Nephron progenitor cell (in vitro differentiated cells): ENCODE measurements around the gene PGM2.

Experiments
- DNase-seq: peaks from one replicate; pipeline ENCODE4 v3.0.0; 2021
- H3K27ac Mint-ChIP-seq: 2 replicates; pipeline ENCODE4 v1.8.0; 2021; ENCODE audit warnings: mild to moderate bottlenecking, moderate library complexity, mixed read lengths
- H3K27me3 Mint-ChIP-seq: 2 replicates; pipeline ENCODE4 v1.8.0; 2021; ENCODE audit warnings: mild to moderate bottlenecking, low read depth, mixed read lengths; ENCODE audit not compliant: poor library complexity
- H3K36me3 Mint-ChIP-seq: 2 replicates; pipeline ENCODE4 v1.8.0; 2021; ENCODE audit warnings: low read depth, mixed read lengths
- H3K4me1 Mint-ChIP-seq: 2 replicates; pipeline ENCODE4 v1.8.0; 2021; ENCODE audit warnings: mixed read lengths
- H3K4me3 Mint-ChIP-seq: 2 replicates; pipeline ENCODE4 v1.8.0; 2021; ENCODE audit warnings: mild to moderate bottlenecking, moderate library complexity, mixed read lengths
- H3K9me3 Mint-ChIP-seq: 2 replicates; pipeline ENCODE4 v1.8.0; 2021; ENCODE audit warnings: mild to moderate bottlenecking, moderate library complexity, mixed read lengths
- CTCF ChIP-seq: fragments of 200-600 bp; sonication (generic); IDR thresholded peaks from 2 replicates; pipeline ENCODE4 v1.5.0; 2021; ENCODE audit warnings: antibody characterized with exemption

Gene PGM2

GRCh38 chr4:37839426-37839825 is 12.9 kb downstream of the PGM2 start:
- no peaks in the 10 kb centered on the region for H3K4me1 Mint-ChIP-seq
- H3K9me3 Mint-ChIP-seq = no peaks in the 10 kb centered on the region
- H3K27ac Mint-ChIP-seq = no peak overlapping the region
- no peak for TF ChIP-seq CTCF
- H3K27me3 Mint-ChIP-seq = no peaks in the 10 kb centered on the region
- H3K36me3 Mint-ChIP-seq = peaks cover 43% of the 10 kb centered on the region
- no peak overlapping the region for H3K4me3 Mint-ChIP-seq
- no peak for DNase-seq

- Mint-ChIP-seq H3K9me3 (no peaks in the 10 kb centered on the region), H3K4me1 (no peaks in the 10 kb centered on the region), H3K27me3 (no peaks in the 10 kb centered on the region), H3K27ac (no peak overlapping the region), H3K36me3 (peaks cover 55% of the 10 kb centered on the region), H3K4me3 (no peak overlapping the region)
- TF ChIP-seq CTCF = no peak
- no peak for DNase-seq
These were observed 17.7 kb downstream of the PGM2 start for GRCh38 chr4:37844204-37844603.

GRCh38 chr4:37845201-37845600 is 18.7 kb downstream of the PGM2 start:
- Mint-ChIP-seq H3K27me3 (no peaks in the 10 kb centered on the region), H3K4me3 (no peak overlapping the region), H3K9me3 (no peaks in the 10 kb centered on the region), H3K27ac (no peak overlapping the region), H3K36me3 (peaks cover 55% of the 10 kb centered on the region), H3K4me1 (no peaks in the 10 kb centered on the region)
- DNase-seq = no peak
- no peak for TF ChIP-seq CTCF

GRCh38 chr4:37847311-37847884 is 20.9 kb downstream of the PGM2 start:
- no peak for TF ChIP-seq CTCF

GRCh38 chr4:37852376-37852775 is 25.9 kb downstream of the PGM2 start:
- H3K4me1 Mint-ChIP-seq = no peaks in the 10 kb centered on the region
- no peak for TF ChIP-seq CTCF
- peaks cover 50% of the 10 kb centered on the region for H3K36me3 Mint-ChIP-seq
- no peaks in the 10 kb centered on the region for H3K9me3 Mint-ChIP-seq
- H3K27me3 Mint-ChIP-seq = no peaks in the 10 kb centered on the region
- no peak for DNase-seq
- H3K27ac Mint-ChIP-seq = no peak overlapping the region
- H3K4me3 Mint-ChIP-seq = no peak overlapping the region

More at GRCh38 chr4:37847311-37847884, 20.9 kb downstream of the PGM2 start:
- DNase-seq = no peak
- Mint-ChIP-seq H3K36me3 (peaks cover 52% of the 10 kb centered on the region), H3K4me1 (no peaks in the 10 kb centered on the region), H3K9me3 (no peaks in the 10 kb centered on the region), H3K27ac (no peak overlapping the region), H3K4me3 (no peak overlapping the region), H3K27me3 (no peaks in the 10 kb centered on the region)

GRCh38 chr4:37858112-37858511 is 31.6 kb downstream of the PGM2 start:
- H3K4me1 Mint-ChIP-seq = no peaks in the 10 kb centered on the region
- H3K36me3 Mint-ChIP-seq = peaks cover 28% of the 10 kb centered on the region
- no peak for TF ChIP-seq CTCF
- H3K27me3 Mint-ChIP-seq = no peaks in the 10 kb centered on the region
- H3K27ac Mint-ChIP-seq = no peak overlapping the region
- no peak overlapping the region for H3K4me3 Mint-ChIP-seq
- H3K9me3 Mint-ChIP-seq = no peaks in the 10 kb centered on the region
- no peak for DNase-seq
